ENCODE results near the gene CCL8.

The CCL8 gene

GRCh38 chr17:34319039-34319483 lies at the start of gene CCL8:
Gene CCL8 (plus strand): TSS chr17:34319435. CDS start chr17:34319502, 67 bp downstream.
- no peak for DNase-seq

GRCh38 chr17:34269969-34270368 lies 49.3 kb upstream of the CCL8 start, which contains the start of gene CCL7:
Gene CCL7 (plus strand): TSS chr17:34270221. CDS start chr17:34270291, 70 bp downstream.
- no peak for DNase-seq

GRCh38 chr17:34275881-34276280 lies 43.4 kb upstream of the CCL8 start:
- DNase-seq = peak; percentile 87

- no peak for DNase-seq
These were observed 42.4 kb upstream of the CCL8 start for GRCh38 chr17:34276826-34277225.

- no peak for DNase-seq
These were observed 35.7 kb upstream of the CCL8 start for GRCh38 chr17:34283571-34283970.

GRCh38 chr17:34285286-34285792 lies 33.9 kb upstream of the CCL8 start, which contains the start of gene CCL11:
Gene CCL11 (plus strand): TSS chr17:34285742. CDS start chr17:34285809, 67 bp downstream.
- no peak for DNase-seq

GRCh38 chr17:34287875-34288274 lies 31.4 kb upstream of the CCL8 start:
- no peak for DNase-seq

GRCh38 chr17:34290586-34290985 lies 28.6 kb upstream of the CCL8 start:
- DNase-seq = no peak

GRCh38 chr17:34291721-34292348 lies 27.4 kb upstream of the CCL8 start:
- peak; percentile 77 for DNase-seq

GRCh38 chr17:34299027-34299426 lies 20.2 kb upstream of the CCL8 start:
- DNase-seq = no peak

GRCh38 chr17:34299956-34300577 lies 19.2 kb upstream of the CCL8 start:
- no peak for DNase-seq

- DNase-seq = no peak
These were observed 18.4 kb upstream of the CCL8 start for GRCh38 chr17:34300652-34301370.

- no peak for DNase-seq
These were observed 17.2 kb upstream of the CCL8 start for GRCh38 chr17:34301986-34302385.

GRCh38 chr17:34302636-34303035 lies 16.6 kb upstream of the CCL8 start:
- DNase-seq = no peak

- DNase-seq = no peak
These were observed 15.6 kb upstream of the CCL8 start for GRCh38 chr17:34303606-34304005.

- no peak for DNase-seq
These were observed 14.2 kb upstream of the CCL8 start for GRCh38 chr17:34305061-34305460.

GRCh38 chr17:34305606-34306005 lies 13.6 kb upstream of the CCL8 start:
- no peak for DNase-seq

- DNase-seq = peak; percentile 48
These were observed 12.8 kb upstream of the CCL8 start for GRCh38 chr17:34306466-34306865.

GRCh38 chr17:34307110-34307509 lies 12.1 kb upstream of the CCL8 start:
- no peak for DNase-seq

- no peak for DNase-seq
These were observed 10.9 kb upstream of the CCL8 start for GRCh38 chr17:34308371-34308770.

- DNase-seq = no peak
These were observed 7.9 kb upstream of the CCL8 start for GRCh38 chr17:34311291-34311690.

GRCh38 chr17:34312080-34312479 lies 7.2 kb upstream of the CCL8 start:
- DNase-seq = no peak

GRCh38 chr17:34313164-34313563 lies 6.1 kb upstream of the CCL8 start:
- no peak for DNase-seq

- no peak for DNase-seq
These were observed 5.0 kb upstream of the CCL8 start for GRCh38 chr17:34314279-34314678.
